RWPE2 (cell line): ENCODE results near the gene GPS1.

Source experiments
- ATAC-seq: fragments of 200-7000 bp; cut with Tn5 transposase; 3 replicates; pipeline ENCODE4 v1.9.1; 2021; ENCODE audit warnings: low read depth
- DNase-seq: peaks from one replicate; pipeline ENCODE4 v3.0.0-alpha.2; 2020; ENCODE audit warnings: low spot score
- H3K27ac ChIP-seq: fragments of 450-650 bp; 2 replicates; pipeline ENCODE4 v1.5.1; 2017; ENCODE audit warnings: mild to moderate bottlenecking; ENCODE audit not compliant: poor library complexity, severe bottlenecking
- H3K27me3 ChIP-seq: fragments of 250-450 bp; sonication (Bioruptor Pico); 2 replicates; pipeline ENCODE4 v1.5.1; 2021; ENCODE audit warnings: mild to moderate bottlenecking, moderate library complexity; ENCODE audit not compliant: insufficient read depth, poor library complexity, severe bottlenecking
- H3K36me3 ChIP-seq: fragments of 250-450 bp; sonication (Bioruptor Pico); 2 replicates; pipeline ENCODE4 v1.5.1; 2020; ENCODE audit warnings: low read depth, mild to moderate bottlenecking, moderate library complexity
- H3K4me1 ChIP-seq: fragments of 250-450 bp; sonication (Bioruptor Pico); 2 replicates; pipeline ENCODE4 v1.5.1; 2021; ENCODE audit warnings: mild to moderate bottlenecking, moderate library complexity; ENCODE audit not compliant: insufficient read depth, poor library complexity, severe bottlenecking
- H3K4me3 ChIP-seq: fragments of 250-450 bp; sonication (Bioruptor Pico); 2 replicates; pipeline ENCODE4 v1.5.1; 2021; ENCODE audit warnings: mild to moderate bottlenecking, moderate library complexity; ENCODE audit not compliant: severe bottlenecking
- H3K9me3 ChIP-seq: fragments of 250-450 bp; sonication (Bioruptor Pico); 2 replicates; pipeline ENCODE4 v1.5.1; 2021; ENCODE audit warnings: mild to moderate bottlenecking, moderate library complexity; ENCODE audit not compliant: severe bottlenecking
- CTCF ChIP-seq: fragments of 450-650 bp; IDR thresholded peaks from one replicate; pipeline ENCODE4 v1.5.1; 2017; ENCODE audit warnings: mild to moderate bottlenecking, moderate library complexity; ENCODE audit not compliant: poor library complexity, severe bottlenecking

Gene GPS1

GRCh38 chr17:82061047-82061925 lies 9.6 kb downstream of the GPS1 start:
- H3K9me3 ChIP-seq = no peaks in the 10 kb centered on the region
- no peak for ATAC-seq
- TF ChIP-seq CTCF = no peak
- H3K36me3 ChIP-seq = peaks cover 80% of the 10 kb centered on the region
- H3K27ac ChIP-seq = no peak overlapping the region
- no peaks in the 10 kb centered on the region for H3K4me1 ChIP-seq
- H3K27me3 ChIP-seq = no peaks in the 10 kb centered on the region
- H3K4me3 ChIP-seq = no peak overlapping the region
- DNase-seq = no peak

- ATAC-seq = no peak
- no peak for DNase-seq
- H3K27ac ChIP-seq = no peak overlapping the region
- no peak for TF ChIP-seq CTCF
- H3K4me1 ChIP-seq = no peaks in the 10 kb centered on the region
- no peaks in the 10 kb centered on the region for H3K27me3 ChIP-seq
- peaks cover 69% of the 10 kb centered on the region for H3K36me3 ChIP-seq
- no peak overlapping the region for H3K4me3 ChIP-seq
- H3K9me3 ChIP-seq = no peaks in the 10 kb centered on the region
These were observed 10.6 kb downstream of the GPS1 start for GRCh38 chr17:82062076-82062983.

GRCh38 chr17:82062984-82063368 lies 11.3 kb downstream of the GPS1 start:
- no peak for ATAC-seq
- H3K27me3 ChIP-seq = no peaks in the 10 kb centered on the region
- H3K36me3 ChIP-seq = peaks cover 63% of the 10 kb centered on the region
- DNase-seq = no peak
- H3K9me3 ChIP-seq = no peaks in the 10 kb centered on the region
- no peak for TF ChIP-seq CTCF
- no peaks in the 10 kb centered on the region for H3K4me1 ChIP-seq
- no peak overlapping the region for H3K4me3 ChIP-seq
- H3K27ac ChIP-seq = no peak overlapping the region

- Histone ChIP-seq H3K27ac (no peak overlapping the region), H3K27me3 (no peaks in the 10 kb centered on the region), H3K36me3 (peaks cover 55% of the 10 kb centered on the region), H3K9me3 (no peaks in the 10 kb centered on the region), H3K4me1 (no peaks in the 10 kb centered on the region), H3K4me3 (no peak overlapping the region)
- no peak for TF ChIP-seq CTCF
- DNase-seq (no peak), ATAC-seq (no peak)
These were observed 12.0 kb downstream of the GPS1 start for GRCh38 chr17:82063424-82064415.
